ENCODE results near the gene SOX10. TPM values are rescaled to one million over a fixed set of nuclear protein-coding genes. Genes with fewer than 3 reads are reported as not detected.
"Not testable (repeated sequence)": the region's sequence is repeated elsewhere in the genome, so short reads cannot be mapped to it uniquely, and the experiment has no call there.

SOX10 gene
- total RNA-seq, 2 donors from 2014 or later: not detected

- Mint-ChIP-seq H3K27ac (peak overlapping the region in 1 of 2 donors; percentile 90), H3K4me3 (peak overlapping the region; percentile 98), H3K4me1 (ENCODE audit: low read depth in 2 of 2) (peaks cover 27 to 29% of the 10 kb centered on the region in 2 donors), H3K36me3 (peaks cover 15% of the 10 kb centered on the region)
- not testable (repeated sequence) for H3K9me3 Mint-ChIP-seq; DNase-seq (ENCODE audit: low spot score); ATAC-seq; H3K27me3 Mint-ChIP-seq
Observed at GRCh38 chr22:37952629-37953028, 31.7 kb downstream of the SOX10 start.

GRCh38 chr22:37951305-37951704 is 33.0 kb downstream of the SOX10 start:
- H3K4me3 Mint-ChIP-seq: no peak overlapping the region
- peaks cover 20 to 21% of the 10 kb centered on the region in 2 donors for H3K4me1 Mint-ChIP-seq (ENCODE audit: low read depth in 2 of 2)
- DNase-seq (ENCODE audit: low spot score) (no peak), ATAC-seq (no peak)
- peaks cover 0 to 7% of the 10 kb centered on the region in 2 donors for H3K27me3 Mint-ChIP-seq
- H3K36me3 Mint-ChIP-seq: peaks cover 5% of the 10 kb centered on the region
- H3K9me3 Mint-ChIP-seq: no peaks in the 10 kb centered on the region
- no peak overlapping the region for H3K27ac Mint-ChIP-seq

GRCh38 chr22:37947142-37947795 is 37.1 kb downstream of the SOX10 start:
- H3K36me3 Mint-ChIP-seq; H3K27me3 Mint-ChIP-seq; DNase-seq (ENCODE audit: low spot score); H3K4me3 Mint-ChIP-seq; H3K4me1 Mint-ChIP-seq (ENCODE audit: low read depth in 2 of 2); H3K27ac Mint-ChIP-seq; H3K9me3 Mint-ChIP-seq; ATAC-seq: not testable (repeated sequence)

GRCh38 chr22:37944423-37944822 is 39.9 kb downstream of the SOX10 start:
- not testable (repeated sequence) for DNase-seq (ENCODE audit: low spot score); H3K4me1 Mint-ChIP-seq (ENCODE audit: low read depth in 2 of 2); H3K36me3 Mint-ChIP-seq; ATAC-seq; H3K9me3 Mint-ChIP-seq; H3K27ac Mint-ChIP-seq; H3K27me3 Mint-ChIP-seq; H3K4me3 Mint-ChIP-seq

GRCh38 chr22:37943825-37944198 is 40.5 kb downstream of the SOX10 start:
- Mint-ChIP-seq H3K9me3 (no peaks in the 10 kb centered on the region), H3K4me3 (no peak overlapping the region), H3K4me1 (ENCODE audit: low read depth in 2 of 2) (peaks cover 0 to 4% of the 10 kb centered on the region in 2 donors), H3K27ac (no peak overlapping the region), H3K36me3 (no peaks in the 10 kb centered on the region), H3K27me3 (no peaks in the 10 kb centered on the region)
- DNase-seq (ENCODE audit: low spot score) (no peak), ATAC-seq (no peak)

GRCh38 chr22:37943136-37943824 is 41.1 kb downstream of the SOX10 start:
- Mint-ChIP-seq H3K27ac (no peak overlapping the region), H3K27me3 (no peaks in the 10 kb centered on the region), H3K36me3 (no peaks in the 10 kb centered on the region), H3K4me3 (no peak overlapping the region), H3K9me3 (no peaks in the 10 kb centered on the region), H3K4me1 (ENCODE audit: low read depth in 2 of 2) (peaks cover 0 to 4% of the 10 kb centered on the region in 2 donors)
- ATAC-seq (no peak), DNase-seq (ENCODE audit: low spot score) (no peak)

GRCh38 chr22:37942133-37942532 is 42.2 kb downstream of the SOX10 start:
- Mint-ChIP-seq H3K4me3 (no peak overlapping the region), H3K9me3 (no peaks in the 10 kb centered on the region), H3K27ac (no peak overlapping the region), H3K4me1 (ENCODE audit: low read depth in 2 of 2) (peaks cover 0 to 4% of the 10 kb centered on the region in 2 donors), H3K27me3 (no peaks in the 10 kb centered on the region), H3K36me3 (no peaks in the 10 kb centered on the region)
- DNase-seq (ENCODE audit: low spot score) (no peak), ATAC-seq (no peak)

GRCh38 chr22:37940698-37941376 is 43.5 kb downstream of the SOX10 start:
- ATAC-seq (peak in 1 of 2 donors; percentile 37), DNase-seq (ENCODE audit: low spot score) (no peak)
- no peaks in the 10 kb centered on the region for H3K36me3 Mint-ChIP-seq
- peaks cover 0 to 4% of the 10 kb centered on the region in 2 donors for H3K4me1 Mint-ChIP-seq (ENCODE audit: low read depth in 2 of 2)
- H3K4me3 Mint-ChIP-seq: no peak overlapping the region
- no peaks in the 10 kb centered on the region for H3K27me3 Mint-ChIP-seq
- no peak overlapping the region for H3K27ac Mint-ChIP-seq
- no peaks in the 10 kb centered on the region for H3K9me3 Mint-ChIP-seq

GRCh38 chr22:37933711-37934376 is 50.5 kb downstream of the SOX10 start:
- DNase-seq (ENCODE audit: low spot score) (peak; percentile 87), ATAC-seq (peak; percentile 97)
- no peaks in the 10 kb centered on the region for H3K36me3 Mint-ChIP-seq
- peak overlapping the region in 1 of 2 donors; percentile 45 for H3K27ac Mint-ChIP-seq
- H3K4me3 Mint-ChIP-seq: no peak overlapping the region
- peaks cover 0 to 10% of the 10 kb centered on the region in 2 donors for H3K4me1 Mint-ChIP-seq (ENCODE audit: low read depth in 2 of 2)
- H3K9me3 Mint-ChIP-seq: no peaks in the 10 kb centered on the region
- no peaks in the 10 kb centered on the region for H3K27me3 Mint-ChIP-seq

GRCh38 chr22:37932821-37933578 is 51.4 kb downstream of the SOX10 start:
- Mint-ChIP-seq H3K9me3 (no peaks in the 10 kb centered on the region), H3K36me3 (no peaks in the 10 kb centered on the region), H3K27ac (peak overlapping the region in 1 of 2 donors; percentile 45), H3K4me3 (no peak overlapping the region), H3K4me1 (ENCODE audit: low read depth in 2 of 2) (peaks cover 0 to 10% of the 10 kb centered on the region in 2 donors), H3K27me3 (no peaks in the 10 kb centered on the region)
- no peak for ATAC-seq
- no peak for DNase-seq (ENCODE audit: low spot score)

GRCh38 chr22:37932401-37932800 is 52.0 kb downstream of the SOX10 start:
- H3K27me3 Mint-ChIP-seq: no peaks in the 10 kb centered on the region
- H3K27ac Mint-ChIP-seq: no peak overlapping the region
- peaks cover 0 to 10% of the 10 kb centered on the region in 2 donors for H3K4me1 Mint-ChIP-seq (ENCODE audit: low read depth in 2 of 2)
- ATAC-seq (no peak), DNase-seq (ENCODE audit: low spot score) (no peak)
- no peaks in the 10 kb centered on the region for H3K9me3 Mint-ChIP-seq
- no peaks in the 10 kb centered on the region for H3K36me3 Mint-ChIP-seq
- no peak overlapping the region for H3K4me3 Mint-ChIP-seq

GRCh38 chr22:37931893-37932389 is 52.4 kb downstream of the SOX10 start:
- ATAC-seq (no peak), DNase-seq (ENCODE audit: low spot score) (no peak)
- Mint-ChIP-seq H3K27me3 (no peaks in the 10 kb centered on the region), H3K36me3 (no peaks in the 10 kb centered on the region), H3K4me3 (no peak overlapping the region), H3K4me1 (ENCODE audit: low read depth in 2 of 2) (peaks cover 0 to 10% of the 10 kb centered on the region in 2 donors), H3K27ac (no peak overlapping the region), H3K9me3 (no peaks in the 10 kb centered on the region)

GRCh38 chr22:37930952-37931440 is 53.4 kb downstream of the SOX10 start:
- Mint-ChIP-seq H3K27me3 (no peaks in the 10 kb centered on the region), H3K36me3 (no peaks in the 10 kb centered on the region), H3K4me1 (ENCODE audit: low read depth in 2 of 2) (peaks cover 0 to 10% of the 10 kb centered on the region in 2 donors), H3K9me3 (no peaks in the 10 kb centered on the region), H3K27ac (no peak overlapping the region), H3K4me3 (no peak overlapping the region)
- DNase-seq (ENCODE audit: low spot score): no peak
- ATAC-seq: no peak

Measured in natural killer cell treated with Interleukin-12 subunit alpha and Interleukin-12 subunit beta and Interleukin-15 and Interleukin-18, amount 100 ng/mL, for 72 hours (primary cell).